Vagina (tissue), 2 donors: ENCODE data around the gene FSD1.

Source experiments
- CTCF ChIP-seq, 3 experiments: fragments of 450-650 bp in 2 of 3; fragments of 200-600 bp in 1 of 3; sonication (generic) in 1 of 3; IDR thresholded peaks; one replicate each; pipeline ENCODE4 v1.5.1; 2017 to 2019; ENCODE audit warnings: antibody characterized with exemption in 3 of 3, mild to moderate bottlenecking in 2 of 3, moderate library complexity in 2 of 3
- POLR2A ChIP-seq, 2 donors: fragments of 450-650 bp; IDR thresholded peaks; one replicate each; pipeline ENCODE4 v1.6.1; 2017; ENCODE audit warnings: antibody characterized with exemption in 2 of 2, mild to moderate bottlenecking in 2 of 2, moderate library complexity in 2 of 2
- POLR2AphosphoS5 ChIP-seq, 2 donors: sonication (generic); formaldehyde crosslinking; IDR thresholded peaks; one replicate each; pipeline ENCODE4 v1.9.0; 2017; ENCODE audit warnings: antibody characterized with exemption in 2 of 2, mild to moderate bottlenecking in 2 of 2, low read depth in 1 of 2; ENCODE audit not compliant: insufficient read depth in 1 of 2

GRCh38 chr19:4268816-4269430 lies 35.5 kb upstream of the FSD1 start:
- TF ChIP-seq CTCF (IDR thresholded peaks at IDR 0.05), result no peak
- no peak for TF ChIP-seq POLR2A (IDR thresholded peaks at IDR 0.05)
- TF ChIP-seq POLR2AphosphoS5 (IDR thresholded peaks at IDR 0.05; ENCODE audit: insufficient read depth in 1 of 2, low read depth in 1 of 2), result no peak
